GM18502 (cell line): ENCODE data around the gene RALGAPA1.
"Not testable (repeated sequence)": the region's sequence is repeated elsewhere in the genome, so short reads cannot be mapped to it uniquely, and the experiment has no call there.

Source experiments
- ATAC-seq: cut with Tn5 transposase; IDR thresholded peaks from one replicate; pipeline ENCODE4 v1.9.1; 2021; ENCODE audit warnings: mild to moderate bottlenecking; ENCODE audit not compliant: unreplicated experiment, poor library complexity

Gene RALGAPA1

GRCh38 chr14:35766700-35767082 lies 42.4 kb downstream of the RALGAPA1 start:
- ATAC-seq = no peak

- ATAC-seq = no peak
These were observed 42.9 kb downstream of the RALGAPA1 start for GRCh38 chr14:35766036-35766699.

- no peak for ATAC-seq
These were observed 47.2 kb downstream of the RALGAPA1 start for GRCh38 chr14:35761922-35762321.

GRCh38 chr14:35760143-35760542 lies 49.0 kb downstream of the RALGAPA1 start:
- ATAC-seq = no peak

GRCh38 chr14:35758523-35759129 lies 50.5 kb downstream of the RALGAPA1 start:
- ATAC-seq = no peak

GRCh38 chr14:35754671-35755070 lies 54.4 kb downstream of the RALGAPA1 start:
- ATAC-seq = no peak

GRCh38 chr14:35752380-35752779 lies 56.7 kb downstream of the RALGAPA1 start:
- no peak for ATAC-seq

- no peak for ATAC-seq
These were observed 58.7 kb downstream of the RALGAPA1 start for GRCh38 chr14:35750202-35750904.

- no peak for ATAC-seq
These were observed 61.7 kb downstream of the RALGAPA1 start for GRCh38 chr14:35747379-35747778.

GRCh38 chr14:35742442-35742841 lies 66.7 kb downstream of the RALGAPA1 start:
- ATAC-seq = no peak

- no peak for ATAC-seq
These were observed 67.1 kb downstream of the RALGAPA1 start for GRCh38 chr14:35742032-35742371.

GRCh38 chr14:35741345-35742031 lies 67.6 kb downstream of the RALGAPA1 start:
- no peak for ATAC-seq

- no peak for ATAC-seq
These were observed 68.9 kb downstream of the RALGAPA1 start for GRCh38 chr14:35740215-35740614.

- ATAC-seq = not testable (repeated sequence)
These were observed 73.9 kb downstream of the RALGAPA1 start for GRCh38 chr14:35735163-35735562.

- not testable (repeated sequence) for ATAC-seq
These were observed 75.6 kb downstream of the RALGAPA1 start for GRCh38 chr14:35733510-35733909.

- no peak for ATAC-seq
These were observed 78.2 kb downstream of the RALGAPA1 start for GRCh38 chr14:35730871-35731270.

- ATAC-seq = no peak
These were observed 81.3 kb downstream of the RALGAPA1 start for GRCh38 chr14:35727764-35728163.

- ATAC-seq = no peak
These were observed 83.2 kb downstream of the RALGAPA1 start for GRCh38 chr14:35725930-35726329.

GRCh38 chr14:35715079-35715478 lies 94.0 kb downstream of the RALGAPA1 start:
- no peak for ATAC-seq

GRCh38 chr14:35712466-35712865 lies 96.6 kb downstream of the RALGAPA1 start:
- no peak for ATAC-seq

- no peak for ATAC-seq
These were observed 101.0 kb downstream of the RALGAPA1 start for GRCh38 chr14:35708062-35708461.
